DMS53 treated with DMSO at 0.1 percent for 48 hours (cell line): ENCODE results near the gene ACSF2.
A peak's percentile ranks its signal among the peaks of the same experiment; 100 is the strongest.
"Not testable (repeated sequence)": the region's sequence is repeated elsewhere in the genome, so short reads cannot be mapped to it uniquely, and the experiment has no call there.

Experiments
- DNase-seq: peaks from one replicate; lab custom pipeline; 2025; ENCODE audit not compliant: unreplicated experiment; lab: John Stamatoyannopoulos, UW

ACSF2 gene

DNA sequence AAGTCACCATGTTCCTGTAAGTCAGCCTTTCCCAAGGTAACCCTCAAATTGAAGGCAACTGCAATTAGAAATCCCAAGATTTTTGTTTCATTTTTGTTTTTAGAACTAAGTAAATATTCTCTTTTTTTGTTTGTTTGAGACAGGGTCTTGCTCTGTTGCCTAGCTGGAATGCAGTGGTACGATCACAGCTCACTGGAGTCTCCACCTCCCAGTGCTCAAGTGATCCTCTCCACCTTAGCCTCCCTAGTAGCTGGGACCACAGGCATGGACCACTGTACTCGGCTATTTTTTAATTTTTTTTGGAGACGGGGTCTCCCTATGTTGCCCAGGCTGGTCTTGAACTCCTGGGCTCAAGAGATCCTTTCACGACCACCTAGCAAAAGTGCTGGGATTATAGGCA is 18.1 kb upstream of the ACSF2 start:
- no peak for DNase-seq

DNA sequence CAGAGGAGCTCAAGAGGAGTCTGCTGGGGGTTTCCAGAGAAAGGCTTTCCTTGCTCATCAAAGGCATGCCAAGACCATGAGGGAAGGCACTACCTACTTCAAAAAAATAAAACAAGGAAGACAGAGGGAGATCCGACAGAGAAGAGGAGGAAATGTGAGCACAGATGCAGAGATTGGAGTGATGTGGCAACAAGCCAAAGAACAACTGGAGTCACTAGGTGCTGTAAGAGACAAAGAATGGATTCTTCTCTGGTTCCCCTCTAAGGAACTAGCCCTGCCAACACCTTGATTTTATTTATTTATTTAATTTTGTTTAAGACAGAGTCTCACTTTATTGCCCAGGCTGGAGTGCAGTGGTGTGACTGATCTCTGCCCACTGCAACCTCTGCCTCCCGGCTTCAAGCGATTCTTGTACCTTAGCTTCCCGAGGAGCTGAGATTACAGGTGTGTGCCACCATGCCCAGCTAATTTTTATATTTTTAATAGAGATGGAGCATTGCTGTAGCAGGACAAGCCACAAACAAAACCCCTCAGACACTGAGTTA is 13.8 kb upstream of the ACSF2 start:
- no peak for DNase-seq

DNA sequence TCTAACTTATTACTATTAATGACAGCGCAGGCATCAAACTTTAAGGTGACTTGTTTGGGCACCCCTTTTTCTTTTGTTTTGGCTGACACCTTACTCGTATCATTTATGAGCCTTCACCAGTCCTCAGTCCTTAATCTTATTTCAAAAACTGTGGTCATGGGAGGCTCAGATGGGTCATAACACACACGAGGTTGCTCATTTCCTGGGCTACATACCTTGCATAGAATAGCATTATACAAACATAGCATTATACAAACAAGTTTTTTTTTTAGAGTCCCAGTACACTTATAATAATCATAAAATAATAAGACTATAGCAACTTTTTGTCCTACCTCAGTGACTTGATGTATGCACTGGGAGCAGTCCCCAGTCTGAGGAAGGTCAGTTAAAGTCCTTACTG is 11.2 kb upstream of the ACSF2 start:
- DNase-seq, result no peak

DNA sequence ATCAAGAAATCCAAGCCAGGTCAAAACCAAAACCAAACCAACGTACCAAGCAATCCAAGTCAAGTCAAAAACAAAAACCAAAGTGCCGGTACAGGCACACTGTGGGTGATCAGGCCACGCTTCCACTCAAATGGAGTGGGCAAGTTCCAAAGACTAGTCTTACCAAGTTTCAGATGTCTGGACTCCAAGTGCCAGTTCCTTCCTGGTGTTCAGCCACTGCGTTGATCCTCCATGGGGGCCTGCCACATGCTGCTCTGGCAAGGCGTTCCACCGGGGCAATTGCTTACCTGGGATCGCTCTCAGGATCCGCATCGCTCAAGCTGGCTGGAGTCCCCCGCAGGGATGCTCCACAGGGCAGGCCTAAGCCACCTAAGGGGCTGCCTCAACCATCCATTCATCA is 6.4 kb upstream of the ACSF2 start:
- not testable (repeated sequence) for DNase-seq

DNA sequence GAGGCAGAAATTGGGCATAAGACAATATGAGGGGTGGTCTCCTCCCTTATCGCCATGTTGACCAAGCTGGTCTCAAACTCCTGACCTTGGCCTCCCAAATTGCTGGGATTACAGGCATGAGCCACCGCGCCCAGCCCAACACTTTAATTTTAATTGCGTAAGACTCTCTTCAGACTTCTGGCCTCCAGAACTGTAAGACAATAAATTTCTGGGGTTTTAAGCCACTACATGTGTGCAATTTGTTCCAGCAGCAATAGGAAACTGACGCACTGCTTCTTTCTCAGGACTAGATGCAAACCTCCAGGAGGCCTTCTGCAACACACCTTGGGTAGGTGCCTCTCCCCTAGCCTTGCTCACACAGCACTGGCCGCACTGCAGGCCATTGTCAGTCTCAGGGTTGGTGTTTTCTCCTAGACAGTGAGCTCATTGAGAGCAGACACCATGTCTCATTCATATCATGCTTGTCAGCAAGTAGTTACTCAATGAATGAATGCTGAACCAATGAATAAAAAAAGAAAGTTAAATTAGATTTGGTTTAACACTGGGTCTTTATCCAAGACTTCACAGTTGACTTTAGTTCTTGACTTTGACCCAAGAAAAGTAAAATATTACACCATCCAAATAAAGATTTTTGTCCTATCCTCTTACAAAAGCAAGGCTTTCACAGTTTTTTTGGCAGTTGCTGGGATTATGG is 5.5 kb upstream of the ACSF2 start:
- no peak for DNase-seq

DNA sequence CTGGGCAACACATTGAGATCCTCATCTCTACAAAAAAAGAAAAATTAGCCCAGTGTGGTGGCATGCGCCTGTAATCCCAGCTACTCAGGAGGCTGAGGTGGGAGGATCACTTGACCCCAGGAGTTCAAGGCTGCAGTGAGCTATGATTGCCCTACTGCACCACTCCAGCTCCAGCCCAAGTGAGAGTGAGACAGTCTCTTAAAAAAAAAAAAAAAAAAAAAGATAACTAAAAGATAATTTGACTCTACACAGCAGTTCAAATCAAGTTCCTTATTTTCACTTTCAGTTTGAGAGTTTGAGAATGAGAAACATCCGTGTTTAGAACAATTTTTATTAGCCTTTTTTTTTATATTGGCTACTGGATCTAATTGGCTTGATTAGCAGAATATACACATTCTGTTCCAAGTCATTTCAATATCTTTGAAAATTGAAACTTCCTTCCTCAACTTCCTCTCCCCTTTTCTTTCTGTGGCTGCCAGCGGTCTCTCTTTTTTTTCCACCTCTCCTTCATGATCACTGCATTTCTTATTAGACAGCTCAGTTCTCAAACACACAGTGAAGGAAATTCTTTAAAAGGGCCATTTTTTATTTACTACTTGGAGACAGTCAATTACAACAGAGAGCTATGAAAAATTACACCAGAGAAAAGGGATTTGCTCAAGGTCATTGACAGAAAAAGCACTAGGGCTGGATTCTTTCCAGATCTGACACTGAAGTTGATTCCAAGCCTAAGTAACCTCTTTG is 4.5 kb upstream of the ACSF2 start:
- no peak for DNase-seq

DNA sequence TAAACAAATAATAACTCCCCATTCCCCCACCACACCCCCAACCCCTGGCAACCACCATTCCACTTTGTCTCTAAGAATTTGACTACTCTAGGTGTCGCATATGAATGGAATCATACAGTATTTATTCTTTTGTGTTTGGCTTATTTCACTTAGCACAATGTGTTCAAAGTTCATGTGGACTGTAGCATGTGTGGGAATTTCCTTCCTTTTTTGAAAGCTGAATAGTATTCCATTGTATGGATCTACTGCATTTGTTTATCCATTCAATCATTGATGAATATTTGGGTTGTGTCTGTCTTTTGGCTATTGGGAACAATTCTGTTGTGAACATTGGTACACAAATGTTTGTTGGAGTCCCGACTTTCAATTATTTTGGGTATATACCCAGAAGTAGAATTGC is 3.3 kb upstream of the ACSF2 start:
- DNase-seq, result no peak

DNA sequence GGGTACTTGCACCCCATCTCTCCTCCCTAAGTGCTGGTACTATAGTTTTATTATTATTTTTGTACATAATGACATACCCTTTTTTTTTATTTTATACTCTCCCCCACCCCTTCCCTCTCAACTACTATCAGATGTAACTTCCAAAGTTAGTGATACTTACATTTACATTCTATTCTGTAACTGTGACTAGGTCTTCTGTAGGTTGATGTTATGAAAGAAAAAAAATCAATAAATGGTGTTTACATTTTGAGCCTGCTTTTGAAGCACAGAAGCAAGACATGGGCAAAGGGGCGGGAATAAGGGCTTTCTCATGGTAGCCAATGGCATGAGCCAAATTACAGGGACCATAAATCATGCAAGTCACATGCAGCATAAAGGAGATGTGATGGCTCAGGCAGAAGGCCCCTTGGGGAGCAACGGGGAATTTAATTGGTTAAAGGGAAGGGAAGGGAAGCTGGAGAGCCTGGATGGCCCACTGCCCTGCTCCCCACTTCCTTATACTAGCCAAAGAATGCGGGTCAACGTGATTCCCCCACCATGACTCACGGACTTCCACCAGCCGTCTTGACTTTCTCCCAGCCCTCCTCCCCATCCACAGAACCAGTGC is 2.4 kb upstream of the ACSF2 start:
- no peak for DNase-seq

DNA sequence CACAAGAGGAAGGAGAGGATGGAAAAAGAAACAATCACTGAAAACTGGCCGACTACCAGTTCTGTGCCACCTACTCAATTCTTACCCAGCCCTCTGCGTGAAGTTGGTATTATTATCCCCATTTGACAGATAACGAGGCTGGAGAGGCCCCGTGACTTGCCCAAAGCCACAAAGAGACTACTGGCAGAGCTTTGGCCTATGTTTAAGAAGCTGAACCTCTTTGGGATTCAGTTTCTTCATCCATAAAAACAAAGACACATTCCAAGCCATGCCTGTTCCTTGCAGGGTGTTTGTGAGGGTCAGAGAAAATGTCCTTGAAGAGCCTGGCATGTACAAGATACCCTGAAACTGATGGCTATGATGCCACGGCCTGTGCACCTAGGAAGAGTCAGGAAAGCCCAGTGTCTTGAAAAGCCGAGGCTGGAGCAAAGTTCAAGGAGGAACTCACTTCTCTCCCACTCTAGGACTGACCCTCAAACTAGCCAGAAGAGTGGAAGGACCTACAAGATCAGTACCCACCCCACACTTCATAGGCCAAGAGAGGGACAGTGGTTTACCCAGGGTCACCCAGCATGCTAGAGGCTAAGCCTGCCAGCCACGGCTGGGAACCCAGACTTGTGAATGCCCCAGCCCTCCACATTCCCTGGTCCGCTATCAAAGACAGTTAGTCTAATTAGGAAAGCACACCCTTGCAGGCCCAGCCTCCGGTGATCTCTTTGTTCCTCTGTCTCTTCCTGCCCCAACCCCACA is 1.6 kb upstream of the ACSF2 start:
- DNase-seq, result no peak

DNA sequence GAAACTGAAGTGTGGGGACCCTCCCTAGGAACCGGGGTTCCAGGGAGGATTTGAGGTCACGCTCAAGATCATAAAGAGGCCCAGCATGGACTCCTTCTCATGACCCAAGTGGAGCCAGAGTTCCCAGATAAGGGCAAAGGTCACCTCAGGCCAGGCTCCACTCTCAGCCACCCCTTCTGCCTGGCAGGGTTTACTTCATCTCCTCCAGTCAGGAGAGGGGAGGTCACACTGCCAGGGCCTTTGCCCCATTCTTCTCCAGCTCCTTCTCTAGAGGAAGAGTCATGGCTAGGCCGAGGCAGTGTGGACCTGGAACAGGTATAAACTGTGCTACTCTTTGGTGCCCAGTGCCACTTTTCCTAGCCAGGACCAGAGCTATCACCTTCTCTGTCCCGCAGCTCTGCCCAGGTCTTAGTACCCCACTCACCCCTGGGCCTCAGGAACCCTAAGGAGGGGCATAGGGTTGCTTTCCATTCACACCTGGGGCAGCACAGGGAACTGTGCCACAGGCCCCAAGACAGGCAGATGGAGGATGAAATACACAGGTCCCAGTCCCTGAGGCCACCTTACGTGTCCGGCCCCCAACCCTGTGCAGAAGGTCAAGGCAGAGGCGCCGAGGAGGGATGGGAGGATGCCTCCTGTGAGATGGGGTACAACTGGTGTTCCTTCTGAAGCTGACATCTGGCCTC is 879 bp upstream of the ACSF2 start:
- no peak for DNase-seq

DNA sequence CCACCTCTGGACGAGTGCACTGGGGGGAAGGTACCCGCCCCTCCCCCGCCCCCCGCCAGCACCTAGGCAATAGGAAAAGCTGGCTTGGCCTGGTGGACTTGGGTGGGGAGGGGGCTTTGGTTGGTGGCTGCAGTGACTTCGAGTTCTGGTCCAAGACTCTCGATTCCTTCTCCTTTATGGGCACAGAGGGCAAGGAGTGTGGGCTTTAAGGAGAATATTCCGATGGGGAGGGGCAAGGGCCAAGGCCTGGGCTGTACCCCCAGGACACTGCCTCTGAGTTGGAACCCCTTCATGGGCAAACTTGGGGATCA is 409 bp downstream of the ACSF2 start:
- DNase-seq, result no peak

DNA sequence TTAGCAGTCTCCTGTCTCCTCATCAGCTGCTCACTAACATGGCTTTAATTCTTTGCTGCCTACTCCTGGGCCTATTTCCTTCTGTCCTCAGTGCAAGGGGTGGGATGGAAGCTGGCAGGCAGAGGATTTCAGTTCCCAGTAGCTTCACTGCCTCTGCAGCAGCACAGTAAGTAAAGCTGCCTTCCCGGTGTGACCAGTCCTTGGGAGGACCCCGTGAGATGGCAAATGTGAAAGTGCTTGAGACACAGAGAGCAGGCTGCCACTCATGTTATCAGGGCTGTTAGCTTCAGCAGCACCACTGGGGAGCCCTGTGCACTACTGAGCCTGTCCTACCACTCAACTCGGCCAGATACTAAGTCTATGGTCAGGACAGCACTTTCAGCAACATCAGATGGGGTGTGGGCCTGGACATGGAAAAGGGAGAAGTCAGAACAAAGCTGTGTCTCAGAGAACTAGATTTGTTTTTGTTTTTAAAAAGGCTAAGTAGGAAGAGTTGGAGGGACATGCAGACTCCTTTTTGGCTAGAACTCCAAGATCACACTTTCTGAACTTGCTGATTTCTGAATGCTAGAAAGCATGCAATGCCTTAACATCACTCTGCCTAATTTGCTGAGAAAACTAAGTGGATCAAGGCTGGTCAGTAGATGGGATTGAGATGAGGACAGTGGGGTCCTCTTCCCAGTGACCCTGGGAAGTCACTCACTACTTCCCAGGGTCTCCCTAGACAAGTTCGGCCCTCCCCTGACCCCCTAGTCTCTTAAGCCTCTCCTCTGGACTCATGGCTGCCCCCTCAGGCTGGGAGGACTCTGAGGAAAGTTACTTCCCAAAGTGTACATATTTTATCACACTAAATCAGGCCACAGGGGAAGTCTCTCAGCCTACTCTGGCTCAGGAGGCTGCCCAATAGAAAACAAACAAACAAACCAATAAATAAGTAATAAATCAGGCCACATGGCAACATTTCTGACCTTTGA is 1.1 kb downstream of the ACSF2 start:
- DNase-seq, result peak; percentile 37

DNA sequence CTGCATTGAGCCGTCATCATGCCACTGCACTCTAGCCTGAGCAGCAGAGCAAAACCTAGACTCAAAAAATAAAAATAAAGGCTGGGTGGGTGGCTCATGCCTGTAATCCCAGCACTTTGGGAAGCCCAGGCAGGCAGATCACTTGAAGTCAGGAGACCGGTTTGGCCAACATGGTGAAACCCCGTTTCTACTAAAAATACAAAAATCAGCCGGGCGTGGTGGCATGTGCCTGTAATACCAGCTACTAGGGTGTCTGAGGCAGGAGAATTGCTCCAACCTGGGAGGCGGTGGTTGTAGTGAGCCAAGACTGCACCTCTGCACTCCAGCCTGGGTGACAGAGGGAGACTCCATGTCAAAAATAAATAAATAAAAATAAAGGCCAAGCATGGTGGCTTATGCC is 2.1 kb downstream of the ACSF2 start:
- DNase-seq, result not testable (repeated sequence)

DNA sequence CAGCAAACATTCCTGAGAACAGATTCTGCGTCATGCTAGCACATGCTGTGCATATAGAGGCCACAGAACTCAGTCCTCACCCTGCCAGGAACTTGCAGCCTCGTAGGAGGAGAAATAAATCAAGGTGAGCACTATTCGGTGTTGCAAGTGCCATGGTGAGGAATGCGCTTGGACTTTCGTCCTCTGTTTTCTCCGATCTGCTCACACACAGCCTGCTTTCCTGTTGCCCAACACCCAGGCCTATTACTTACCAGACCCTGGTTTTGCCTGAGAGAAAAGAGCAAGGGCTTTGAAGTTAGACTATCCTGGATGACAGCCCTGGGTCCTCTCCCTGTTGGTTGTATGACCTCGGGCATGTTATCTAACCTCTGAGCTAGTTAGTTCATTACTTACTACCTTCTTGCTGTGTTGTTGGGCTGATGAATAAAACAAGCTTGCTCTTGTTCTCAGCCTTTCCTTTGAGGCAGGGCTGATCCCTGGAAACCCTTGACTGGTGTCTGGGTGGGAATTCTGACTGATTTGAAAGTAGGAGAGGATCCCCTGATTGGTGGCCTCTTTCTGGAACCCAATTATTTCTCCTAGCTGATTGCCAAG is 2.9 kb downstream of the ACSF2 start:
- no peak for DNase-seq

DNA sequence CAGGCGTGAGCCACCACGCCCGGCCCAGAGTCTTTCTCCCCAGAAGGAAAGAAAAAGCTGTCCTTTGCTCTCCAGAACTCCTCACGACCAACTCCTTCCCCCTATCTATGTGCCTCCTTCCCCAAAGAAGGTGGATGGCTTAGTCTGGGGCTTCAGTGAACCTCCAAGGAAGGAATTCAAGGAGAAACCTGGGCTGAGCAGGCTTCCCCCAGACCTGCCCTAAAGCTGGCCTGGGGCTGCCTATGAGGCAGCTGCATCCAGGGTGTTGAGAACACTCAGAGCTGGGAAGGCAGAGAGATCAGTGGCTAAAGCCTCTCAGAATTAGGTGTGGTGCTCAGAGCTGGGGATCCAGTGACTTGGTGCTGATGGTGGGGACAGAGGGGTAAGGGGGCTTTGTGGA is 3.8 kb downstream of the ACSF2 start:
- no peak for DNase-seq

DNA sequence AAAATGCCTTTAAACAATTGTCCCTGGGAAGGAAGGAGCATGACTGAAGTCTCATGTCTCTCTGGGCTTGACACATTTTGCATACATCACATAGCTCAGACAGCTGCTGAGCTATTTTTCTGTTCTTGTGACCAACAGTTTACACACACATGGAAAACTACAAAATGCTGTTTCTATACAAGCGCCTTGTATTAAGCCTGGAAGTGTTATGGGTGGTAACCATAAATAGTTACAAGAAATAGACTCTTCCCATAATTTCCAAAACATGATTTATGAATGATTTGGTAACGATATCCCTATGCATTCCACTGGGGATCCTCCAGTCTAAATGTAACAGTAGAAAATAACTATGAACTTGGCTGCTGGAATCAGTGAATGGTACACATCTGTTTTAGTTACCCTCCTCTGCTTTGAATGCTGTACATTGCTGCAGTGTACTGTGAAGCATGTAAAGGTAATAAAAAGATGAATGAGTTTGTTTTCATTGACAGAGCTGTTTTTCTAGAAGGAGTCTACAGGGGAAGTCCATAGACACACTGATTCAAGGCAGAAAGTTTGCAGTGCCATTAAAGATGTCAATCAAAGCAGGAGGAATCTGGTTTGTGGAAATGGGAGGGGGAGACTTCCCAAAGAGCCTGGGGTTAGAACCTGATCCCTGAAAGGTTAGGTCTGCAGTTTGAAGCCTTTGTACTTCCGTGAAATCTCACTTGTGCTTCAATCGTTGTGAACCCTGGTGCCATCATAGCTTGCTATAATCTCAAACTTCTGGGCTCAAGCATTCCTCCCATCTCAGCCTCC is 5.0 kb downstream of the ACSF2 start:
- DNase-seq, result no peak

DNA sequence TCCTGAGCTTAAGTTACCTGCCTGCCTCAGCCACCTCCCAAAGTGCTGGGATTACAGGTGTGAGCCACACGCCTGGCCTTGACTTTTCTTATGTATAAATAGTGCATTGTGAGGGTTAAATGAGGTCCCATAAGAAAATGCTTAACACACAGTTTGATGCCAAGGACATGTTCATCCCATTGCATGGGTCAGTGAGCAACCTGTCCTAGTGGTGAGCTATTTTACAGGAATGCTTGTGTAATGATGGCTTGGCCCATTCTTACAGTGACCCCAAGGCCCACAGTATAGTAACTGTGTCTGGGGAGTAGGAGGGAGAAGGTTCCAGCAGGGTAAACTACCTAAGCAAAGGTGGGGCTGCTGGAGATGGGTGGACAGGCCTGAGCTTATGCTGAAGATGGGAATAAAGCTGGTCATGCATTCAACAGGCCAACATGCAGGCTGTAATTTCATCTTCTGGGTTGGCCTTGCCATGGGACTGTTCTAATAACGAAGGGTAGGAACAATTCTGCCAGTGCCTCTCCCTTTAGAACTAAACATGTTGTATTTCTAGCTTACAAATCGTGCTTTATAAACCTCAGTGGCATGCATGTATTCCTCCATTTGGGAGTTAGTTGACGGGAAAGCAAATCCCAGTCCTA is 6.2 kb downstream of the ACSF2 start:
- DNase-seq, result no peak

DNA sequence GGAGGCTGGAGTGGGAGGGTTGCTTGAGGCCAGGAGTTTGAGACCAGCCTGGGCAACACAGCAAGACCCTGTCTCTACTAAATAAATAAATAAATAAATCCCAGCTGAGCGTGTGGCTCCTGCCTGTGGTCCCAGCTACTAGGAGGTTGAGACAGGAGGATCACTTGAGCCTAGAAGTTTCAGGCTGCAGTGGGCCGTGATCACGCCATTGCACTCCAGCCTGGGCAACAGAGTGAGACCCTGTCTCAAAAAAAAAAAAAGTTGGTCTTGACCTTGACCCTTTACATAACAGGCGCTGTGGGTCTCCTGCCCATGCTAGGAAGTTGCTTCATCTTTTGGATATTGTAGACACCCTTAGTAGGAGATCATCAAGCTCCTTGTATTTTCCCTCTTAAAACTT is 11.4 kb downstream of the ACSF2 start:
- DNase-seq, result no peak
